ENCODE data around the gene VPREB1. TPM values are rescaled to one million over a fixed set of nuclear protein-coding genes. Genes with fewer than 3 reads are reported as not detected.

VPREB1 gene
- total RNA-seq, 1 donor from 2014 or later = not detected

DNA sequence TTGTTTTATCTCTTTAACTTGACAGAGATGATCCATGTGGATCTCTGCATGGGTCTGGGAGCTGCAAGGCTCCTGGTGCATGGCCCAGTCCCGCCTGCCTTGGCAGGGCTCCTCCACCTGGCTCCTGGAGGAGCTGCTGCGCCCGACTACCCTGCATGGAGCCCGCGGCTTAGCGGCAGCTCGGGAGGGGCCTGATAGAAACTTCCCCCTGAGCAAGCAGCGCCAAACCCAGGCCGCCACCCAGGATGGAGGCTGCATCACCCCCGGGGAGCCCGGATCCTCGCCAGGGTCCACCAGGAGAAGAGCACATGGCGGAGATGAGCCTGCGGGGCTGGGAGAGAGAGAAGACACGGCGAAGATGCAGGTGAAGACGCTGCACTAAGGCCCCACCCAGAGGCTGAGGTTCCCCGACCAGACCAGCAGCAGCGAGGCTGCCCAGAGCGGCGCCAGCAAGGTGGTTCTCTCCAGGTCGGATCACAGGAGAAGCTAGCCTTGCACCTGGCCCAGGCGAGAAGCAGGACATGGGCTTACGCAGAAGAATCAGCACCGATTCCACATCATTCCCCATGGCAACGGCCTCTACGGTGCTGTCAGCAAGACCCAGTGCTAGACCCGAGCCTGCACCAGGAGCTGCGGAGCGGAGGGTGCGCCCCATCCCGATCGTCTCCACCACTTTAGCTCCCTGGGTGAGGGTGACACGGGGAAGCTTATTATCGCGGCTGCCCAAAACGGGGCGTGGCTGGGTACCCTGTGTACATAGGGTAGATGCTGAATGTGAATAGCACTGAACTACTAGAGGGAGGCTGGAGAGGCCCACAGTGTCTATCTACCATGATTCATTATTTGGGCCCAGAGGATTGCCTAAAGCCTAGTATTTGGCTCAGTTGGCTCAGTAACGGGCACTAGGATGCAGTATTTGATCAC, 41.3 kb upstream of the VPREB1 start:
- no peaks in the 10 kb centered on the region for H3K9me3 ChIP-seq (ENCODE audit: insufficient read depth, low read depth, low read length)
- H3K4me2 ChIP-seq (ENCODE audit: low read length) = no peak overlapping the region
- no peak overlapping the region for H3K4me3 ChIP-seq (ENCODE audit: insufficient read depth, low read depth, low read length)
- no peaks in the 10 kb centered on the region for H3K4me1 ChIP-seq (ENCODE audit: insufficient read depth, low read length)
- no peak overlapping the region for H3K9ac ChIP-seq (ENCODE audit: low read length)
- Mint-ChIP-seq H3K27ac (ENCODE audit: unreplicated experiment) (no peak overlapping the region), H3K4me1 (ENCODE audit: low read depth, unreplicated experiment) (peaks cover 3% of the 10 kb centered on the region), H3K9me3 (ENCODE audit: unreplicated experiment) (no peaks in the 10 kb centered on the region), H3K27me3 (ENCODE audit: low read depth, unreplicated experiment) (peaks cover 90% of the 10 kb centered on the region), H3K36me3 (ENCODE audit: low read depth, unreplicated experiment) (peaks cover 1% of the 10 kb centered on the region), H3K4me3 (ENCODE audit: unreplicated experiment) (no peak overlapping the region)
- peaks cover 24% of the 10 kb centered on the region for H3K27me3 ChIP-seq (ENCODE audit: insufficient read depth, low read length)
- H3K79me2 ChIP-seq (ENCODE audit: insufficient read depth, low read length) = no peaks in the 10 kb centered on the region
- FAIRE-seq (no peak), DNase-seq (ENCODE audit: low read depth) (no peak)
- peak; percentile 40 for TF ChIP-seq EZH2 (IDR thresholded peaks at IDR 0.05; ENCODE audit: insufficient read depth, low read length)
- no peak for TF ChIP-seq CTCF (IDR thresholded peaks at IDR 0.05; ENCODE audit: insufficient read depth, low read depth, low read length)
- H3K27ac ChIP-seq (ENCODE audit: low read depth, low read length) = no peak overlapping the region
- no peaks in the 10 kb centered on the region for H4K20me1 ChIP-seq (ENCODE audit: insufficient read depth, low read length)
- no peak overlapping the region for H2AFZ ChIP-seq (ENCODE audit: low read depth, low read length)
- no peaks in the 10 kb centered on the region for H3K36me3 ChIP-seq (ENCODE audit: insufficient read depth, low read length)

DNA sequence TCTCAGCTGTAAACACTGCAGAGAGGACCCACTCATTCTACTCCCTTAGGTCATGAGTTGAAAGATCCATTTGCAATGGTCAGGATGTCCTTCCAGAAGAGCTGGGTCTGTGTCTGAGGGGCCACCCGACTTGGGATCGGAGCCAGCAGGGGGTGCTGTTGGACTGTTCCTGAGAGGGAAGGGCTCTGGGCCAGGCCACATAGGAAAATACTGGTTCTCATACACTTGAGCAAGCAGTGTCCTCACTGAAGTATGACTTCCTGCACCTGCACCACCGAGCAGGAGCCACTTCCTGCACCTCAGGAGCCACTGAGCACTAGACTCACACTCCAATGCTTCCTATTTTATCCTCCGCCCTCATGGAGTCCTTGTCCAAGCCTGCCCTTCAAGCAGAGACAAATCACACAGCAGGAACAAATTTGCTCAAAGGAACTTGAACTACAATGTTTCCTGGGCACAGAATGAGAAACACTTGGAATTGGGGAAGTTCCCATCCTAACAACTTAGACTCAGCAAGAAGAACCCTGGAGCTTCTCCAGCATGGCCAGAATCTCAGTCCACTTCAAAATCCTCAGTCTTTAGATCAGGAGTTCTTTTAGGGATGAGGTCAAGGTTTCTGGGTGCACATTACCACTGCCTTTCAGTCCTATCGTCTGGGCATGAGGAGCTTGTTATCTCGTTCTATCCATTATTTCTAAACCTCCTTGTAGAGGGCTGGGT, 36.6 kb upstream of the VPREB1 start:
- Histone ChIP-seq H2AFZ (ENCODE audit: low read depth, low read length) (no peak overlapping the region), H3K79me2 (ENCODE audit: insufficient read depth, low read length) (no peaks in the 10 kb centered on the region), H3K9me3 (ENCODE audit: insufficient read depth, low read depth, low read length) (no peaks in the 10 kb centered on the region), H3K4me3 (ENCODE audit: insufficient read depth, low read depth, low read length) (no peak overlapping the region), H3K27me3 (ENCODE audit: insufficient read depth, low read length) (peaks cover 13% of the 10 kb centered on the region), H3K4me2 (ENCODE audit: low read length) (no peak overlapping the region), H3K36me3 (ENCODE audit: insufficient read depth, low read length) (no peaks in the 10 kb centered on the region), H4K20me1 (ENCODE audit: insufficient read depth, low read length) (no peaks in the 10 kb centered on the region), H3K9ac (ENCODE audit: low read length) (no peak overlapping the region), H3K4me1 (ENCODE audit: insufficient read depth, low read length) (peaks cover 15% of the 10 kb centered on the region), H3K27ac (ENCODE audit: low read depth, low read length) (no peak overlapping the region)
- no peak overlapping the region for H3K4me3 Mint-ChIP-seq (ENCODE audit: unreplicated experiment)
- peak; percentile 32 for DNase-seq (ENCODE audit: low read depth)
- H3K4me1 Mint-ChIP-seq (ENCODE audit: low read depth, unreplicated experiment) = peaks cover 6% of the 10 kb centered on the region
- no peak for FAIRE-seq
- no peaks in the 10 kb centered on the region for H3K36me3 Mint-ChIP-seq (ENCODE audit: low read depth, unreplicated experiment)
- peaks cover 2% of the 10 kb centered on the region for H3K9me3 Mint-ChIP-seq (ENCODE audit: unreplicated experiment)
- H3K27me3 Mint-ChIP-seq (ENCODE audit: low read depth, unreplicated experiment) = peaks cover 69% of the 10 kb centered on the region
- H3K27ac Mint-ChIP-seq (ENCODE audit: unreplicated experiment) = no peak overlapping the region
- TF ChIP-seq EZH2 (IDR thresholded peaks at IDR 0.05; ENCODE audit: insufficient read depth, low read length) = no peak
- peak; percentile 78 for TF ChIP-seq CTCF (IDR thresholded peaks at IDR 0.05; ENCODE audit: insufficient read depth, low read depth, low read length)
